ENCODE measurements around the gene C3. TPM values are rescaled to one million over a fixed set of nuclear protein-coding genes. Genes with fewer than 3 reads are reported as not detected.
"Not testable (repeated sequence)": the region's sequence is repeated elsewhere in the genome, so short reads cannot be mapped to it uniquely, and the experiment has no call there.

C3 gene
- total RNA-seq, 1 donor from 2014 or later = 1.5 TPM

- no peaks in the 10 kb centered on the region for H3K4me1 ChIP-seq
- no peaks in the 10 kb centered on the region for H3K9me3 ChIP-seq (ENCODE audit: low read depth)
- no peaks in the 10 kb centered on the region for H4K20me1 ChIP-seq (ENCODE audit: low read depth)
- H3K9ac ChIP-seq = no peak overlapping the region
- no peaks in the 10 kb centered on the region for H3K36me3 ChIP-seq
- H3K4me1 Mint-ChIP-seq = no peaks in the 10 kb centered on the region
- H3K4me2 ChIP-seq = no peak overlapping the region
- no peak for DNase-seq (ENCODE audit: low spot score)
- H3K4me3 ChIP-seq = no peak overlapping the region
- no peak for TF ChIP-seq CTCF (IDR thresholded peaks at IDR 0.05)
- TF ChIP-seq EZH2phosphoT487 (IDR thresholded peaks at IDR 0.05) = no peak
- no peak for TF ChIP-seq EZH2 (IDR thresholded peaks at IDR 0.05)
- H3K27ac Mint-ChIP-seq = no peak overlapping the region
- H3K36me3 Mint-ChIP-seq = no peaks in the 10 kb centered on the region
- H3K79me2 ChIP-seq (ENCODE audit: low read depth) = no peaks in the 10 kb centered on the region
- no peak overlapping the region for H3K27ac ChIP-seq
- peaks cover 4% of the 10 kb centered on the region for H3K27me3 Mint-ChIP-seq (ENCODE audit: insufficient read depth, low read depth)
- no peak overlapping the region for H2AFZ ChIP-seq (replicated peaks)
- peaks cover 2% of the 10 kb centered on the region for H3K9me3 Mint-ChIP-seq
- no peak overlapping the region for H3K4me3 Mint-ChIP-seq
- no peaks in the 10 kb centered on the region for H3F3A ChIP-seq (ENCODE audit: low read depth)
- no peaks in the 10 kb centered on the region for H3K27me3 ChIP-seq
Measured at GRCh38 chr19:6639439-6639838, 81.0 kb downstream of the C3 start.

- Mint-ChIP-seq H3K27me3 (ENCODE audit: insufficient read depth, low read depth) (peaks cover 11% of the 10 kb centered on the region), H3K9me3 (peaks cover 13% of the 10 kb centered on the region)
- not testable (repeated sequence) for H2AFZ ChIP-seq (replicated peaks); H3K27ac Mint-ChIP-seq; H3F3A ChIP-seq (ENCODE audit: low read depth); H3K4me3 ChIP-seq; DNase-seq (ENCODE audit: low spot score); H3K4me1 Mint-ChIP-seq; H3K4me3 Mint-ChIP-seq; H3K4me1 ChIP-seq; H3K36me3 ChIP-seq; H3K79me2 ChIP-seq (ENCODE audit: low read depth); H3K9me3 ChIP-seq (ENCODE audit: low read depth); H3K27ac ChIP-seq; H3K4me2 ChIP-seq; H3K9ac ChIP-seq; H4K20me1 ChIP-seq (ENCODE audit: low read depth); H3K36me3 Mint-ChIP-seq
- H3K27me3 ChIP-seq = peaks cover 11% of the 10 kb centered on the region
Measured at GRCh38 chr19:6633456-6633813, 87.0 kb downstream of the C3 start.

- H4K20me1 ChIP-seq (ENCODE audit: low read depth); H3F3A ChIP-seq (ENCODE audit: low read depth); H3K9me3 ChIP-seq (ENCODE audit: low read depth); H3K36me3 ChIP-seq; H3K27ac Mint-ChIP-seq; H3K4me1 ChIP-seq; H3K9ac ChIP-seq; H3K27ac ChIP-seq; H3K36me3 Mint-ChIP-seq; H3K4me3 Mint-ChIP-seq; H3K4me1 Mint-ChIP-seq; H3K79me2 ChIP-seq (ENCODE audit: low read depth); H3K4me3 ChIP-seq; H3K27me3 Mint-ChIP-seq (ENCODE audit: insufficient read depth, low read depth): not testable (repeated sequence)
- Histone ChIP-seq H2AFZ (replicated peaks) (peak overlapping the region; percentile 63), H3K4me2 (peak overlapping the region; percentile 31), H3K27me3 (peaks cover 11% of the 10 kb centered on the region)
- peak; percentile 79 for DNase-seq (ENCODE audit: low spot score)
- peak; percentile 74 for TF ChIP-seq CTCF (IDR thresholded peaks at IDR 0.05)
- H3K9me3 Mint-ChIP-seq = peaks cover 13% of the 10 kb centered on the region
Measured at GRCh38 chr19:6632747-6633455, 87.5 kb downstream of the C3 start.

GRCh38 chr19:6632002-6632621 is 88.3 kb downstream of the C3 start:
- TF ChIP-seq CTCF (IDR thresholded peaks at IDR 0.05) = peak; percentile 86
- TF ChIP-seq EZH2phosphoT487 (IDR thresholded peaks at IDR 0.05) = no peak
- no peak overlapping the region for H2AFZ ChIP-seq (replicated peaks)

More at GRCh38 chr19:6632002-6632621, 88.3 kb downstream of the C3 start:
- peaks cover 6% of the 10 kb centered on the region for H3K9me3 ChIP-seq (ENCODE audit: low read depth)
- peaks cover 11% of the 10 kb centered on the region for H3K27me3 ChIP-seq
- peaks cover 18% of the 10 kb centered on the region for H3K9me3 Mint-ChIP-seq
- no peak overlapping the region for H3K4me2 ChIP-seq
- peaks cover 9% of the 10 kb centered on the region for H3K27me3 Mint-ChIP-seq (ENCODE audit: insufficient read depth, low read depth)
- no peaks in the 10 kb centered on the region for H3K36me3 Mint-ChIP-seq
- H3K27ac ChIP-seq = no peak overlapping the region
- H3F3A ChIP-seq (ENCODE audit: low read depth) = no peaks in the 10 kb centered on the region
- no peaks in the 10 kb centered on the region for H3K36me3 ChIP-seq
- H4K20me1 ChIP-seq (ENCODE audit: low read depth) = no peaks in the 10 kb centered on the region
- peak; percentile 86 for DNase-seq (ENCODE audit: low spot score)
- H3K4me1 ChIP-seq = no peaks in the 10 kb centered on the region
- H3K4me3 ChIP-seq = no peak overlapping the region
- no peak overlapping the region for H3K4me3 Mint-ChIP-seq
- no peaks in the 10 kb centered on the region for H3K79me2 ChIP-seq (ENCODE audit: low read depth)
- no peak overlapping the region for H3K9ac ChIP-seq
- no peak overlapping the region for H3K27ac Mint-ChIP-seq
- H3K4me1 Mint-ChIP-seq = no peaks in the 10 kb centered on the region
